ENCODE data around the gene SIDT1. TPM values are rescaled to one million over a fixed set of nuclear protein-coding genes. Genes with fewer than 3 reads are reported as not detected.

Gene SIDT1
- total and polyA plus RNA-seq, 5 donors from 2014 or later: 13.6 to 59.9 (median 18.0) TPM

GRCh38 chr3:113658107-113658506 is 125.8 kb downstream of the SIDT1 start:
- Histone ChIP-seq H3K27me3 (ENCODE audit: control insufficient read depth, insufficient read depth, low read length) (no peaks in the 10 kb centered on the region), H3K36me3 (ENCODE audit: control insufficient read depth, insufficient read depth, low read length) (peaks cover 47% of the 10 kb centered on the region), H3K4me3 (ENCODE audit: low read depth, low read length) (no peak overlapping the region), H3K27ac (ENCODE audit: insufficient read depth, low read length, poor library complexity, severe bottlenecking) (no peak overlapping the region), H3K9me3 (ENCODE audit: control insufficient read depth in 2 of 2, low read length in 2 of 2) (no peaks in the 10 kb centered on the region), H3K4me1 (ENCODE audit: control insufficient read depth, insufficient read depth, low read length, poor library complexity, severe bottlenecking) (no peaks in the 10 kb centered on the region)
- peaks cover 0 to 7% (median 1%) of the 10 kb centered on the region in 4 donors for H3K4me1 Mint-ChIP-seq
- DNase-seq: no peak
- peaks cover 74% of the 10 kb centered on the region for H3K36me3 Mint-ChIP-seq
- peak overlapping the region in 1 of 3 donors; percentile 23 for H3K27ac Mint-ChIP-seq
- no peaks in the 10 kb centered on the region for H3K27me3 Mint-ChIP-seq
- no peak overlapping the region for H3K4me3 Mint-ChIP-seq
- H3K9me3 Mint-ChIP-seq: peaks cover 0 to 5% (median 0%) of the 10 kb centered on the region in 7 donors
- ATAC-seq (ENCODE audit: low read depth in 2 of 2): no peak

- H3K9me3 ChIP-seq (ENCODE audit: control insufficient read depth in 2 of 2, low read length in 2 of 2): no peaks in the 10 kb centered on the region
- no peaks in the 10 kb centered on the region for H3K4me1 ChIP-seq (ENCODE audit: control insufficient read depth, insufficient read depth, low read length, poor library complexity, severe bottlenecking)
- H3K4me1 Mint-ChIP-seq: peaks cover 0 to 7% (median 1%) of the 10 kb centered on the region in 4 donors
- H3K27me3 ChIP-seq (ENCODE audit: control insufficient read depth, insufficient read depth, low read length): no peaks in the 10 kb centered on the region
- H3K9me3 Mint-ChIP-seq: peaks cover 0 to 5% (median 0%) of the 10 kb centered on the region in 7 donors
- ATAC-seq (ENCODE audit: low read depth in 2 of 2): no peak
- no peak overlapping the region for H3K27ac ChIP-seq (ENCODE audit: insufficient read depth, low read length, poor library complexity, severe bottlenecking)
- H3K36me3 Mint-ChIP-seq: peaks cover 83% of the 10 kb centered on the region
- peak overlapping the region in 1 of 3 donors; percentile 54 for H3K27ac Mint-ChIP-seq
- H3K27me3 Mint-ChIP-seq: no peaks in the 10 kb centered on the region
- peaks cover 57% of the 10 kb centered on the region for H3K36me3 ChIP-seq (ENCODE audit: control insufficient read depth, insufficient read depth, low read length)
- no peak overlapping the region for H3K4me3 Mint-ChIP-seq
- peak in 1 of 3 donors; percentile 34 for DNase-seq
- no peak overlapping the region for H3K4me3 ChIP-seq (ENCODE audit: low read depth, low read length)
These were observed 126.8 kb downstream of the SIDT1 start for GRCh38 chr3:113659101-113659541.

GRCh38 chr3:113659996-113660395 is 127.6 kb downstream of the SIDT1 start:
- Histone ChIP-seq H3K27ac (ENCODE audit: insufficient read depth, low read length, poor library complexity, severe bottlenecking) (no peak overlapping the region), H3K4me1 (ENCODE audit: control insufficient read depth, insufficient read depth, low read length, poor library complexity, severe bottlenecking) (no peaks in the 10 kb centered on the region), H3K36me3 (ENCODE audit: control insufficient read depth, insufficient read depth, low read length) (peaks cover 66% of the 10 kb centered on the region), H3K9me3 (ENCODE audit: control insufficient read depth in 2 of 2, low read length in 2 of 2) (no peaks in the 10 kb centered on the region), H3K27me3 (ENCODE audit: control insufficient read depth, insufficient read depth, low read length) (no peaks in the 10 kb centered on the region), H3K4me3 (ENCODE audit: low read depth, low read length) (no peak overlapping the region)
- no peak overlapping the region for H3K4me3 Mint-ChIP-seq
- ATAC-seq (ENCODE audit: low read depth in 2 of 2): no peak
- H3K4me1 Mint-ChIP-seq: peaks cover 0 to 8% (median 6%) of the 10 kb centered on the region in 4 donors
- peaks cover 87% of the 10 kb centered on the region for H3K36me3 Mint-ChIP-seq
- no peak for DNase-seq
- H3K27me3 Mint-ChIP-seq: no peaks in the 10 kb centered on the region
- peaks cover 0 to 5% (median 0%) of the 10 kb centered on the region in 7 donors for H3K9me3 Mint-ChIP-seq
- H3K27ac Mint-ChIP-seq: peak overlapping the region in 2 of 3 donors; percentile 21 to 77

- Mint-ChIP-seq H3K4me3 (no peak overlapping the region), H3K27me3 (no peaks in the 10 kb centered on the region), H3K36me3 (peaks cover 86% of the 10 kb centered on the region), H3K9me3 (peaks cover 0 to 5% (median 0%) of the 10 kb centered on the region in 7 donors), H3K4me1 (peaks cover 0 to 10% (median 6%) of the 10 kb centered on the region in 4 donors), H3K27ac (no peak overlapping the region)
- no peak for ATAC-seq (ENCODE audit: low read depth in 2 of 2)
- Histone ChIP-seq H3K27me3 (ENCODE audit: control insufficient read depth, insufficient read depth, low read length) (no peaks in the 10 kb centered on the region), H3K4me3 (ENCODE audit: low read depth, low read length) (no peak overlapping the region), H3K36me3 (ENCODE audit: control insufficient read depth, insufficient read depth, low read length) (peaks cover 70% of the 10 kb centered on the region), H3K9me3 (ENCODE audit: control insufficient read depth in 2 of 2, low read length in 2 of 2) (no peaks in the 10 kb centered on the region), H3K4me1 (ENCODE audit: control insufficient read depth, insufficient read depth, low read length, poor library complexity, severe bottlenecking) (no peaks in the 10 kb centered on the region), H3K27ac (ENCODE audit: insufficient read depth, low read length, poor library complexity, severe bottlenecking) (no peak overlapping the region)
- no peak for DNase-seq
These were observed 128.1 kb downstream of the SIDT1 start for GRCh38 chr3:113660458-113660857.

GRCh38 chr3:113660896-113661295 is 128.5 kb downstream of the SIDT1 start:
- peaks cover 0 to 10% (median 6%) of the 10 kb centered on the region in 4 donors for H3K4me1 Mint-ChIP-seq
- ATAC-seq (ENCODE audit: low read depth in 2 of 2) (no peak), DNase-seq (no peak)
- H3K27ac ChIP-seq (ENCODE audit: insufficient read depth, low read length, poor library complexity, severe bottlenecking): no peak overlapping the region
- H3K4me3 Mint-ChIP-seq: no peak overlapping the region
- H3K36me3 ChIP-seq (ENCODE audit: control insufficient read depth, insufficient read depth, low read length): peaks cover 72% of the 10 kb centered on the region
- H3K27me3 ChIP-seq (ENCODE audit: control insufficient read depth, insufficient read depth, low read length): no peaks in the 10 kb centered on the region
- peaks cover 0 to 5% (median 0%) of the 10 kb centered on the region in 7 donors for H3K9me3 Mint-ChIP-seq
- no peaks in the 10 kb centered on the region for H3K4me1 ChIP-seq (ENCODE audit: control insufficient read depth, insufficient read depth, low read length, poor library complexity, severe bottlenecking)
- H3K4me3 ChIP-seq (ENCODE audit: low read depth, low read length): no peak overlapping the region
- H3K9me3 ChIP-seq (ENCODE audit: control insufficient read depth in 2 of 2, low read length in 2 of 2): no peaks in the 10 kb centered on the region
- no peaks in the 10 kb centered on the region for H3K27me3 Mint-ChIP-seq
- H3K27ac Mint-ChIP-seq: no peak overlapping the region
- peaks cover 82% of the 10 kb centered on the region for H3K36me3 Mint-ChIP-seq

GRCh38 chr3:113662824-113663223 is 130.5 kb downstream of the SIDT1 start:
- no peaks in the 10 kb centered on the region for H3K27me3 Mint-ChIP-seq
- H3K36me3 Mint-ChIP-seq: peaks cover 67% of the 10 kb centered on the region
- Histone ChIP-seq H3K9me3 (ENCODE audit: control insufficient read depth in 2 of 2, low read length in 2 of 2) (no peaks in the 10 kb centered on the region), H3K36me3 (ENCODE audit: control insufficient read depth, insufficient read depth, low read length) (peaks cover 72% of the 10 kb centered on the region), H3K4me3 (ENCODE audit: low read depth, low read length) (no peak overlapping the region), H3K4me1 (ENCODE audit: control insufficient read depth, insufficient read depth, low read length, poor library complexity, severe bottlenecking) (no peaks in the 10 kb centered on the region), H3K27ac (ENCODE audit: insufficient read depth, low read length, poor library complexity, severe bottlenecking) (no peak overlapping the region), H3K27me3 (ENCODE audit: control insufficient read depth, insufficient read depth, low read length) (no peaks in the 10 kb centered on the region)
- DNase-seq: no peak
- no peak overlapping the region for H3K4me3 Mint-ChIP-seq
- peaks cover 0 to 11% (median 9%) of the 10 kb centered on the region in 4 donors for H3K4me1 Mint-ChIP-seq
- peaks cover 0 to 2% (median 0%) of the 10 kb centered on the region in 7 donors for H3K9me3 Mint-ChIP-seq
- no peak for ATAC-seq (ENCODE audit: low read depth in 2 of 2)
- H3K27ac Mint-ChIP-seq: peak overlapping the region in 1 of 3 donors; percentile 13

- DNase-seq (no peak), ATAC-seq (ENCODE audit: low read depth in 2 of 2) (no peak)
- Histone ChIP-seq H3K27ac (ENCODE audit: insufficient read depth, low read length, poor library complexity, severe bottlenecking) (no peak overlapping the region), H3K4me3 (ENCODE audit: low read depth, low read length) (no peak overlapping the region), H3K4me1 (ENCODE audit: control insufficient read depth, insufficient read depth, low read length, poor library complexity, severe bottlenecking) (no peaks in the 10 kb centered on the region), H3K9me3 (ENCODE audit: control insufficient read depth in 2 of 2, low read length in 2 of 2) (no peaks in the 10 kb centered on the region), H3K36me3 (ENCODE audit: control insufficient read depth, insufficient read depth, low read length) (peaks cover 68% of the 10 kb centered on the region), H3K27me3 (ENCODE audit: control insufficient read depth, insufficient read depth, low read length) (no peaks in the 10 kb centered on the region)
- peak overlapping the region in 1 of 3 donors; percentile 13 for H3K27ac Mint-ChIP-seq
- H3K27me3 Mint-ChIP-seq: no peaks in the 10 kb centered on the region
- peaks cover 64% of the 10 kb centered on the region for H3K36me3 Mint-ChIP-seq
- peaks cover 2 to 14% (median 11%) of the 10 kb centered on the region in 4 donors for H3K4me1 Mint-ChIP-seq
- H3K4me3 Mint-ChIP-seq: no peak overlapping the region
- H3K9me3 Mint-ChIP-seq: peaks cover 0 to 2% (median 0%) of the 10 kb centered on the region in 7 donors
These were observed 131.0 kb downstream of the SIDT1 start for GRCh38 chr3:113663324-113663750.

GRCh38 chr3:113663761-113664160 is 131.4 kb downstream of the SIDT1 start:
- no peak overlapping the region for H3K27ac ChIP-seq (ENCODE audit: insufficient read depth, low read length, poor library complexity, severe bottlenecking)
- H3K4me1 ChIP-seq (ENCODE audit: control insufficient read depth, insufficient read depth, low read length, poor library complexity, severe bottlenecking): no peaks in the 10 kb centered on the region
- Mint-ChIP-seq H3K4me3 (no peak overlapping the region), H3K9me3 (peaks cover 0 to 2% (median 0%) of the 10 kb centered on the region in 7 donors), H3K36me3 (peaks cover 66% of the 10 kb centered on the region), H3K27ac (peak overlapping the region in 1 of 3 donors; percentile 15), H3K4me1 (peaks cover 6 to 18% (median 14%) of the 10 kb centered on the region in 4 donors), H3K27me3 (no peaks in the 10 kb centered on the region)
- ATAC-seq (ENCODE audit: low read depth in 2 of 2) (no peak), DNase-seq (no peak)
- H3K9me3 ChIP-seq (ENCODE audit: control insufficient read depth in 2 of 2, low read length in 2 of 2): no peaks in the 10 kb centered on the region
- no peak overlapping the region for H3K4me3 ChIP-seq (ENCODE audit: low read depth, low read length)
- no peaks in the 10 kb centered on the region for H3K27me3 ChIP-seq (ENCODE audit: control insufficient read depth, insufficient read depth, low read length)
- H3K36me3 ChIP-seq (ENCODE audit: control insufficient read depth, insufficient read depth, low read length): peaks cover 63% of the 10 kb centered on the region
